KOPT-K1 (cell line): ENCODE measurements around the gene MESP2.

ENCODE experiments used
- H3K27ac ChIP-seq: fragments of 200-600 bp; sonication (generic); 2 replicates; pipeline ENCODE4 v1.5.1; 2016; ENCODE audit warnings: antibody characterized with exemption, mild to moderate bottlenecking, low read depth, low read length; ENCODE audit not compliant: poor library complexity, severe bottlenecking
- H3K36me3 ChIP-seq: fragments of 200-600 bp; sonication (generic); 2 replicates; pipeline ENCODE4 v1.5.1; 2017; ENCODE audit warnings: antibody characterized with exemption, mild to moderate bottlenecking, low read length, moderate library complexity; ENCODE audit not compliant: insufficient read depth
- H3K9me3 ChIP-seq: fragments of 200-600 bp; sonication (generic); 2 replicates; pipeline ENCODE4 v1.5.1; 2017; ENCODE audit warnings: antibody characterized with exemption, low read length, mild to moderate bottlenecking; ENCODE audit not compliant: insufficient read depth, poor library complexity, severe bottlenecking

Gene MESP2

DNA sequence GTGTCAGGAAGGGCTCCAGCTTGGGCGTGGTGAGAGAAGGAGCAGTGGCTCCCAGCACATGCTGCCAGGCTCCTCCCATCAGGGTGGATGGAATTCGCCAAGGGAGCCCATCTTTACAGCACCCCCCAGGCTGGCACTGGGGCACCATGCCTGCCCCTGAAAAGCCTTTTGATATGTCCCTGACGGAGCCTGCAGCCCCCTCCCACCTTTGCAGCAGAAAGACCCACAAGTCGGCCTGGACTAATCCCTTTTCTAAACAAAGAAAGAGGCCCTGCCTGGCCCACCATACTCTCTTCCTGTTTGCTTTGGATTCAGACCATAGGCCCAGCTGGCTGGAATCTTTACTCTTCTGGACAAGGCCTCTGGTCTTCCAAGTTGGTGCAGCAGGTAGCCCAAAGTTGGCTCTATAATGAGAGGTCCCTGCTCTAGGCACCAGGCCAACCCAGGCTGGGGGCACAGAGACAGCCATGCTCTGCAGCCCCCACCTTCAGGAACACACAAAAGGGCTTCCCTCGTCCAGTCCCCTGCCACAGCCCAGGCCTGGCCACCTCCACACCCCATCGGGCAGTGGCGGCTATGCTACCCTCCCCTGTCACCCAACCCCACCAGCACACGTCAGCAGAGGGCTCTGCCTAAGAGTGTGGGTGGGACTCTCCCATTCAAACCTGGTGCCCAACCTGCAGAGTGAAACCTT is 33.1 kb downstream of the MESP2 start:
- Histone ChIP-seq H3K9me3 (no peaks in the 10 kb centered on the region), H3K36me3 (no peaks in the 10 kb centered on the region), H3K27ac (no peak overlapping the region)

DNA sequence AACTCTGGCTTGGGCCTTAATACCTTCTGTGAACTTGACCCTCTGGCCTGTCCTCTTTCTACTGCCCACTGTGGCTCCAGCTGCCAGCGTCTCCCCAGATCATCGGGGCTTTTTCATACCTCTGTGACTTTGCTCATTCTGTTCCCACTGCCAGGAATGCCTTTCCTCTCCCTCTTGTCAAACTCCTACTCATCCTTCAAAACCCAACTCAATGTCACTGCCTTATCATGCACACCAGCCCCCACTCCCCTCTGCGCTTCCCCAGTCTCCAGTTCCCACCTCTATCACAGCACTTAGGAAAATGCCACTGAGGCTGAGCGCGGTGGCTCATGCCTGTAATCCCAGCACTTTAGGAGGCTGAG is 33.6 kb downstream of the MESP2 start:
- Histone ChIP-seq H3K9me3 (no peaks in the 10 kb centered on the region), H3K27ac (no peak overlapping the region), H3K36me3 (no peaks in the 10 kb centered on the region)

DNA sequence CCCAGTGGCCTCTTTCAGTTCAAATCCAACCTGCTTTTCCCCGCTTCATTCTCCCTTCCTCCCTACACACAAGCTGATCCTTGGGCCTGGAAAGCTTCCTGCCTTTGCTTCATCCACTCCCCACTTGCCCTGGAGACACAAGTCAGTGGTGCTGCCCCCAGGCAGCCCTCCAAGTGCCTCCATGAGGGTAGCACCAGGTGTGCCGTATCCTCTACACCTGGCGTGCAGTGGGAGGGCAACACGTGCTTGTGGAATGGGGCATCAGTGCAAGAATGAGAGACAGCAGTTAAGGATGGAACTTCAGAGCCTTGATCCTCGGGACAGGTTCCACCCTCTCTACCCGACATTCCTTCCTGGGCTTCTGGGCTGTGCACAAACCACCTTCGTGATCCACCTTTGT is 34.7 kb downstream of the MESP2 start:
- no peaks in the 10 kb centered on the region for H3K36me3 ChIP-seq
- H3K9me3 ChIP-seq, result peaks cover 8% of the 10 kb centered on the region
- no peak overlapping the region for H3K27ac ChIP-seq

DNA sequence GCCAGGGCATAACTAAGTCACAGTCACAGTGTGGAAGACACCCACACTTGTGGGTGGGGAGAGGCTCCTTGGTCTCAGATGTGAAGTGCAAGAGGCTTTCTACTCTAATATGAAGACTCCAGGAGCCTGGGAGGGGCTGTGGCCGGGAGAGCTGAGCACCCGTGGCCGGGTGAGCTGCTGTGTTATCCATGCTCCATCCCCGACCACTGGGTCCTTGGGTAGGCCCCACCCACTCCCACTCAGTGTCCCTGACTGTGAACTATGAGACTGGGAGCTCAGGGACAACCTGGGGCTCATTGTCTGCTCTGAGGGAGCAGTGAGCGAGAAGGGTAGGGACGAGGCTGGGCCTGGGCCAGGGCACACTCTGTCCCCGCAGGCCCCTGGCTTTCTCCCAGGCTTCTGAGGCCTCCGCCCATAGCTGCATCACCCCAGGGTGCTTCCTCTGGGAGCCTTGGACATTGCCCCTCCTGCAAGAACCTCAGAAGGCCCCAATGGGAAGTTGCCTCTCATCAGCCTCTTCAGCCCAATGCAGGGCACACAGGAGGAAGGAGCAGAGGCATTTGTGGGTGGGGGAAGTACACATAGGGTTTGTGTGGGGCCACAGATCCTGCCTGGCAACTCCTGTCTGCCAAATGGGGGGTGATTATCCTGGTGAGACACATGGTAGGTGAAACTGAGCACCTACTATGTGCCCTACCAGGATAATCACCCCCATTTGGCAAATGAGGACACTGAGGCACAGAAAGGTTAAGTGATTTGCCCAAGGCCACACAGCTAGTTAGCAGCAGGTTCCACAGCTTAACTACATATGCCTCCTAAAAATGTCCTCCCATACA is 36.1 kb downstream of the MESP2 start:
- Histone ChIP-seq H3K9me3 (peaks cover 9% of the 10 kb centered on the region), H3K36me3 (no peaks in the 10 kb centered on the region), H3K27ac (no peak overlapping the region)

DNA sequence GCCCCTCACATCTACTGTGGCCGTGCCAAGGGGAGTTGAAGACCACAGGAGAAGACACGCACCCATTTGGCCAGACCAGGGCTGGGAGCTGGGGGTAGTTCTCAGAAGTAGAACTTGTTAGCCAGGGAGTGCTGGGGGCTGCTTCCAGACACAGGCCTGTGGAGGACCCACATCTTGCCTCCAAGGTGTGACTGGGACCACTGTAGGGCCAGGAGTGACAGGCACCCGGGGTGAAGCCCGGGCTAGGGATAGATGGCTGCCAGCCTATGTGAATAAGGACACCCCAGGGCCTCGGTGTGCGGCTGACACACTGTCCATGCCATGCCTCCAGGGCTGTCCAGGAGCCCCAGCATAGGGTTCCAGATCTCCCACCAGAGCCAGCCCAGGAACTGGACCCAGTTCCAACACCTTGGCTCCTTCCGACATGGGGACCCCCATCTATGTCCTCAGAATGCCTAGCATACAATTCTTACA is 36.8 kb downstream of the MESP2 start:
- H3K27ac ChIP-seq, result no peak overlapping the region

DNA sequence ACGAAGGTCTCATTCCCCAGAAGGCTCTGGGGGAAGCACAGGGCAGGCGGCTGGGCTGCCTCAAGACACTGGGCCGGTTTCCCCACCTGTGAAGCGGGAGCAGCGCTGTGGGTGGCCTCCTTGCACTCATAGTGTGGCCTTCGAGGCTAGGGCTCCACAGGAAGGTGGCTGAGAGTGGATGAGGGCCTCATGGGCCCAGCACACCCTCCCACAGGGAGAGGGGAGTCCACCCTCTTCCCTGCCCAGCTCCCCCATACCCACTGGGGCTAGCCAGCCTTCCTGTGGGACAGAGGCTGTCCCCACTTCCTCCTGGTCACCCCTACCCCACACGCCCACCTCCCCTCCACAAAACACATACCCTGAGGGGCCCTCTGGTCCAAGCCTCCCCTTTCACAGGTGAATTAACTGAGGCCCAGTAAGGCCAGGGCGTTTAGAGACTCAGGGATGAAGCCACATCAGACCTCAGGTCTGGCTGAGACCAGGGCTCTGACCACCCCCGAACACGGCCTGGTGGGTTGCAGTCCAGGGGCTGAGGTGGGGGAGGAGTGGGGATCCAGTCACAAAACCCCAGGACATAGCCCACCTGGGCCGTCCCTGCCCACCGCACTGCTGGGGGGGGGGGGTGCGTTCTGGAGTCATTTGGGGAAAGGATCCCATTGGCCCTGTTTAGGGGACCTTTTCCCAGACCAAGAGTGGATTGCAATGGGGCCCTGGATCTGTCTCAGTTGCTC is 37.4 kb downstream of the MESP2 start:
- H3K36me3 ChIP-seq, result no peaks in the 10 kb centered on the region
- H3K27ac ChIP-seq, result no peak overlapping the region
- H3K9me3 ChIP-seq, result peaks cover 9% of the 10 kb centered on the region

More for the DNA sequence above, 36.8 kb downstream of the MESP2 start:
- peaks cover 9% of the 10 kb centered on the region for H3K9me3 ChIP-seq
- no peaks in the 10 kb centered on the region for H3K36me3 ChIP-seq

DNA sequence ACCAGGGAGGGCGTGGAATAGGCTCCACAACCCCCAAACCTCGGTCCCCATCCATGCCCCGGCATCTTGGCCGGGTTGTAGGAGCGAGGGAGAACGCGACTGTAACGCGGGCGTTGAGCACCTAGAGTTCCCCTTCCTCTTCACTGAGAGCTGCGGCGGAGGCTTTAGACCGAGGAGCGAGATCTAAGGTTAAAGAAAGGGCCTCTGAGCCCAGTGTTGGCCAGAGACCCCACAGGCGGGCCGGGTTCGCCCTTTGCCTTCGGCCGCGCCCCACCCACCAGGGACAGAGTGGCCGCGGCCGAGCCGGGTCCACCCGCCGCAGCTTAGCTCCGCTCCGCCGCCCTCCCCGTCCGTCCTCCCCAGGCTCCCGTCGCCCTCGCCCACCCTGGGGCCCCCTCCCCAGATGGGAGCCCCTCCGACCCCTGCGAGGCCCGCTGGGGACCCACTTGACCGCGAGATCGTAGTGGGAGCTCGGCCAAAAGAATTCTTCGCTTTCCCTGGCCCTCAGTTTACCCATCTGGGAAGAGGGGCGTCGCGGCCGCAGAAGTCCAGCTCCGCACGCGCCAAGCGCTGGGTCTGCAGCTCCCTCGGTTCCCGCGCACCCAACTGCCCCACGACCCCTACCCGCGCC is 38.1 kb downstream of the MESP2 start:
- Histone ChIP-seq H3K36me3 (no peaks in the 10 kb centered on the region), H3K9me3 (peaks cover 9% of the 10 kb centered on the region), H3K27ac (no peak overlapping the region)

DNA sequence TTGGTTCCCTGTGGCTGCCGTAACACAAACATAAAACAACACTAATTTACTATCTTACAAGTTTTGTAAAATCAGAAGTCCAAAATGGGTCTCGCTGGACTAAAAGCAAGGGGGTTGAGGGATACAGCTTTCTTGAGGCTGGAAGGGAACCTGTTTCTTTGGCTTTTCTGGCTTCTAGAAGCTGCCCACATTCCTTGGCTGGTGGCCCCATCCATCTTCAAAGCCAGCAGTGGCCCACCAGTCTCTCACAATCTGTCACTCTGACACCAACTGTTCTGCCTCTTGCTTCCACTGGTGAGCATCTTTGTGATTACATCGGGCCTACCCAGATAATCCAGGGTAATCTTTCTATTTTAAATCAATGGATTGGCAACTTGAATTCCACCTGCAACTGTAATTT is 39.6 kb downstream of the MESP2 start:
- Histone ChIP-seq H3K36me3 (no peaks in the 10 kb centered on the region), H3K27ac (no peak overlapping the region)

DNA sequence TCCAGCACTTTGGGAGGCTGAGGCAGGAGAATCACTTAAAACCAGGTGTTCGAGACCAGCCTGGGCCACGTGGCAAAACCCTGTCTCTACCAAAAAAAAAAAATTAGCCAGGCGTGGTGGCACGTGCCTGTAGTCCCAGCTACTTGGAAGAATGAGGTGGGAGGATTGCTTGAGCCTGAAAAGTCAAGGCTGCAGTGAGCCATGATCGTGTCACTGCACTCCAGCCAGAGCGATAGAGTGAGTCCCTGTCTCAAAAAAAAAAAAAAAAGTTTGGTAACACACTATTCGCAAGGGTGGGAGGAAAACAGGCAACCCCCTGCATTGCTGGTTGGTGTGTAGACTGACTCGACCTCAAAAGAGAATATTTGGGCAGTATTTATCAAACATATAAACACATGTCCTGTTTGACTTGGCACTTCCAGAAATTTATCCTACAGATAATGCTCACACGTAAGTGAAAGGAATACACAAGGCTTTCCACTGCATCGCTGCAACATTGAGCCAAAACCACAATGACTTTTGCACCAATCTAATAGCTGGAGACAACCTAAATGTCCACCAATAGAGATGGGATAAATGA is 41.7 kb downstream of the MESP2 start:
- H3K36me3 ChIP-seq, result no peaks in the 10 kb centered on the region
- H3K9me3 ChIP-seq, result peaks cover 9% of the 10 kb centered on the region
- no peak overlapping the region for H3K27ac ChIP-seq

More for the DNA sequence above, 39.6 kb downstream of the MESP2 start:
- peaks cover 9% of the 10 kb centered on the region for H3K9me3 ChIP-seq

DNA sequence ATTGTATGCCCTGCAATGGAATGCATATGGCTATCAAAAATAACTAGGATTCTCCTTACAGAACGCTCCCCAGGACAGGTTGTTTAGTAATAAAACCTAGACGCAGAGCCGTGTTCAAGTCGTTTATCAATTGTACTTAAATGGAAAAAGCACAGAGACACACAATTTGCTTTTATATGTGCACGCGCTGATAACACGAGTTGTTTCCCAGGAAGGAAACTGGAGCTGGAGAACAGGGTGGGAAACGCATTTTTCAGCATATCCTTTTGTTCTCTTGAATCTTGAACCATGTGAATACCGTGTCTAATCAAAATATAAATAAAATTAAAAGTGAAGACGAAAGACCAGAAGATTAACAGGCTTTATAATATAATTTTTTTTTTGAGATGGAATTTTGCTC is 42.2 kb downstream of the MESP2 start:
- Histone ChIP-seq H3K9me3 (peaks cover 9% of the 10 kb centered on the region), H3K36me3 (no peaks in the 10 kb centered on the region), H3K27ac (no peak overlapping the region)

DNA sequence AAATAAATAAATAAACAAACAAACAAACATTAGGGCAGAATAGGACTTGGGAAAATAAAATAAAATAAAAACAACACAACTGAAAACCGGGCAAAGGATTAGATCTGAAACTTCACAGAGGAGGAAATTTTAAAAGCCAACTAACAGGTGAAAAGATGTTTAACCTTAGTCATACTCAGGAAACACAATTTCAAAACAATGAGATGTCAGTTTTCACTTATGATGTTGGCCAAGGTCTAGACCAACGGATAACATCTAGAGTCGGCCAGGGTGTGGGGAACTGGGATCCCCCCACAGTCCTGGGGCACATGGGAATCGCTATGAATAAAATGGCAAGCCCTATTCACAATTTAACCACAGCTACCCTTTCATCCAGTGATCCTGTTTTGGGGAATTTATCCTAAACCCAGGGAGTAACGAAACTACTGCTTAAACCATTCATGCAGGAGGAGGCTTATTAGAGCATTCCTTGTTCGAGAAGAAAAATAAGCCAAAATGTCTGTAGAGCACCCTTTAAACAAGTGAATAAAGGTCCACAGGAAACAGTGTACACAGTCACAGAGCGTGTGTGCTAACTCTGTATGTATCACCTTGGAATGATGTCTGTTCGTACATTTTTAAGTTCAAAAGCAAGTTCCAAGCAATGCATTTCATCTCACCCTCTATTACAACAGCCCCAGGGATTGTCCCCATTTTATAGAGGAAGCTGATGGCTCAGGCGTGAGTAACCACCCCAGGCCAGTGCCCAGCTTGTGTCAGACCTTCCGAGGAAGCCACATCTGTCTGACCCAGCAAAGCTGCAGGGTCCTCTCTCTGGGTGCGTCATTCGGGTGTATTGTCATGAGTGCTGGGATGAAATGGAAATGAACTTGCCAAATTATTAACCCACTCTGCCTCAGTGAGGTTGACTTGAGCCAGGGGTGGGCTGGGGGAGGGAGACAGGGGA is 44.8 kb downstream of the MESP2 start:
- Histone ChIP-seq H3K9me3 (no peaks in the 10 kb centered on the region), H3K27ac (no peak overlapping the region), H3K36me3 (no peaks in the 10 kb centered on the region)

DNA sequence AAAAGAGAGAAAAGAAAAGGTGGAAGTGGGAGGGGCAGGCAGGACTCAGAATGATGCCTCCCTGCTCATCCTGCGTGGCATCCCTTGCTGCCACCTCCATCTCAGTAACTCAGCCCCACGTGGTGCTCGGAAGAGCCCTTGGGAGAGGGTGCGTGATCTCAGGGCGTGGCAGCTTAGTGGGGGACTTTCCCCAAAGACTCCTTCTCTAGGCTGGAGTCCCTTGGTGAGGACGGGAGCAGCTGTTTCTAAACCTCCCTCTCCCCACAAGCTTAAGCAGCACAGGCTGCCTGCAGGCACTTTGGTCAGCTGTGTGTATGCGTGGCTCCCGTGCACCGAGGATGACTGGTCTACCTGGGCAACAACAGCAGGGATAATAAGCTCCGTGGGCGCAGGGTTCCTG is 45.9 kb downstream of the MESP2 start:
- Histone ChIP-seq H3K27ac (no peak overlapping the region), H3K36me3 (no peaks in the 10 kb centered on the region)

DNA sequence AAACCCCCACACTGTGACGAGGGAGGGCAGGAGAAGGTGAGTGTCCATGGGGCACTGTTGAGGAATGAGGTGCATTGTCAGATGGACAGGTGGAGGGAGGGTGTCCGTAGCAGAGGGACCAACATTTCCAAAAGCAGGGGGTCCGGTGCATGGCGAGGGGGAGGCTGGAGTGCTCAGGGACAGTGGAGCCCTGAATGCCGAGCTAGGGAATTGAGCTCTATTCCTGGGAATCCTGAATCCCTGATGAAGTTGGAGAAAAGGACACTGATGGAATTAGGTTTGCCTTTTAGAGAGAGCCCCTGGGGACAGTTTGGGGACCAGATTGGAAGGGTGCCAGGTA is 46.4 kb downstream of the MESP2 start:
- no peaks in the 10 kb centered on the region for H3K36me3 ChIP-seq
- H3K9me3 ChIP-seq, result no peaks in the 10 kb centered on the region
- no peak overlapping the region for H3K27ac ChIP-seq

More for the DNA sequence above, 45.9 kb downstream of the MESP2 start:
- no peaks in the 10 kb centered on the region for H3K9me3 ChIP-seq
